ENCODE results near the gene ZNF575.
A peak's percentile ranks its signal among the peaks of the same experiment; 100 is the strongest.

The ZNF575 gene

GRCh38 chr19:43532962-43533545 lies at the start of gene ZNF575:
Gene ZNF575, plus strand, starts transcription at chr19:43533188. Its CDS starts 1,235 bp downstream, at chr19:43534423.
- DNase-seq (ENCODE audit: low spot score): peak; percentile 96
- no peak for TF ChIP-seq CTCF (IDR thresholded peaks at IDR 0.05; ENCODE audit: extremely low read depth, missing control alignments)

GRCh38 chr19:43483281-43483680 lies 49.7 kb upstream of the ZNF575 start:
- no peak for TF ChIP-seq CTCF (IDR thresholded peaks at IDR 0.05; ENCODE audit: extremely low read depth, missing control alignments)
- no peak for DNase-seq (ENCODE audit: low spot score)

- no peak for DNase-seq (ENCODE audit: low spot score)
- TF ChIP-seq CTCF (IDR thresholded peaks at IDR 0.05; ENCODE audit: extremely low read depth, missing control alignments): no peak
These were observed 47.0 kb upstream of the ZNF575 start for GRCh38 chr19:43485951-43486350.

GRCh38 chr19:43486412-43486811 lies 46.6 kb upstream of the ZNF575 start:
- no peak for DNase-seq (ENCODE audit: low spot score)
- TF ChIP-seq CTCF (IDR thresholded peaks at IDR 0.05; ENCODE audit: extremely low read depth, missing control alignments): no peak

- no peak for DNase-seq (ENCODE audit: low spot score)
- TF ChIP-seq CTCF (IDR thresholded peaks at IDR 0.05; ENCODE audit: extremely low read depth, missing control alignments): no peak
These were observed 44.8 kb upstream of the ZNF575 start for GRCh38 chr19:43488179-43488578.

GRCh38 chr19:43489310-43489709 lies 43.7 kb upstream of the ZNF575 start:
- peak; percentile 72 for DNase-seq (ENCODE audit: low spot score)
- TF ChIP-seq CTCF (IDR thresholded peaks at IDR 0.05; ENCODE audit: extremely low read depth, missing control alignments): no peak

- no peak for DNase-seq (ENCODE audit: low spot score)
- TF ChIP-seq CTCF (IDR thresholded peaks at IDR 0.05; ENCODE audit: extremely low read depth, missing control alignments): no peak
These were observed 42.9 kb upstream of the ZNF575 start for GRCh38 chr19:43489979-43490599.

All from GM20000 (cell line).